ENCODE measurements around the gene THAP12. TPM values are rescaled to one million over a fixed set of nuclear protein-coding genes. Genes with fewer than 3 reads are reported as not detected.

Gene THAP12
- total and polyA plus RNA-seq, 2 donors (not counting 1 experiment from before 2014, with no cell fraction given), result 16.8 to 55.6 TPM

DNA sequence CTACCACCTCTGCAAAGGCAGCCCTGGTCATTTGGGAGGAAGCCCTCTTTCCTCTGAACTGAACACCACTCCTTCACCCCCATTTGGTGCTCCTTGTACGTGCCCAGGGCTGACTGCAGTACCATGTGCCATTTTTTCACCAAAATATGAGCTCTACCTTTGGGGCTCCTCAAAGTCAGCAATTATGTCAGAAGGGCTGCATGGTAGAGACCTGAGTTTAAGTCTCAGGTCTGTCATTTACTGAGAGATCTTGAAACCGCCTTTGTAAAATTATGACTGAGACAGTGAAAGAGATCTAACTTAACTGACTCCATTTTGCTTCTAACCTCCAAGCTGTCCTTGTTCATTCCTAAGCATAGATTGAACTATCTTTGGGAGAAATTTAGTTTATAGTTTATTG is 58.0 kb downstream of the THAP12 start:
- no peaks in the 10 kb centered on the region for H3K4me1 ChIP-seq (ENCODE audit: control insufficient read depth in 2 of 2, insufficient read depth in 2 of 2, low read length in 2 of 2)
- H4K20me1 ChIP-seq (ENCODE audit: control insufficient read depth, insufficient read depth, low read length, poor library complexity, severe bottlenecking), result no peaks in the 10 kb centered on the region
- H3K4me3 Mint-ChIP-seq, result no peak overlapping the region
- intact Hi-C loops (cut with micrococcal nuclease), result no loop called here
- no peak overlapping the region for H3K4me2 ChIP-seq (replicated peaks; ENCODE audit: low read depth, low read length, poor library complexity, severe bottlenecking)
- H3K27me3 ChIP-seq (replicated peaks in 1 of 4; ENCODE audit: control extremely low read depth in 1 of 4, control insufficient read depth in 3 of 4, insufficient read depth in 4 of 4, low read length in 3 of 4), result peaks cover 0 to 33% (median 19%) of the 10 kb centered on the region in 4 experiments
- H3K36me3 ChIP-seq (replicated peaks in 1 of 2; ENCODE audit: control extremely low read depth in 1 of 2, control insufficient read depth in 1 of 2, extremely low read depth in 1 of 2, insufficient read depth in 2 of 2, low read length in 1 of 2), result no peaks in the 10 kb centered on the region
- H3K9me3 Mint-ChIP-seq (ENCODE audit: insufficient read depth), result no peaks in the 10 kb centered on the region
- H3K79me2 ChIP-seq (ENCODE audit: control insufficient read depth, insufficient read depth, low read length), result no peaks in the 10 kb centered on the region
- WGBS (ENCODE audit: insufficient coverage), result no CpG with 5 or more reads among the region's 2 CpGs
- DNase-seq, result no peak
- no peak overlapping the region for H3K27ac Mint-ChIP-seq
- ATAC-seq (ENCODE audit: low read depth), result no peak
- no peak overlapping the region for H3K4me3 ChIP-seq (ENCODE audit: control extremely low read depth in 1 of 5, extremely low read depth in 1 of 5, insufficient read depth in 1 of 5, low read depth in 2 of 5, low read length in 4 of 5)
- ChIA-PET POLR2A (no interaction called here), CTCF (interaction anchor here (0.5 to 2.2 kb wide), 3 partner anchors 9 to 598 kb away, joined by 6 to 16 read pairs (median 7); no protein-coding TSS in a partner anchor)
- no peak overlapping the region for H2AFZ ChIP-seq (ENCODE audit: insufficient read depth, low read depth, low read length, poor library complexity, severe bottlenecking)
- H3K27ac ChIP-seq (ENCODE audit: low read length in 2 of 2), result no peak overlapping the region
- H3K27me3 Mint-ChIP-seq, result peaks cover 33% of the 10 kb centered on the region
- TF ChIP-seq, protein P1, sequence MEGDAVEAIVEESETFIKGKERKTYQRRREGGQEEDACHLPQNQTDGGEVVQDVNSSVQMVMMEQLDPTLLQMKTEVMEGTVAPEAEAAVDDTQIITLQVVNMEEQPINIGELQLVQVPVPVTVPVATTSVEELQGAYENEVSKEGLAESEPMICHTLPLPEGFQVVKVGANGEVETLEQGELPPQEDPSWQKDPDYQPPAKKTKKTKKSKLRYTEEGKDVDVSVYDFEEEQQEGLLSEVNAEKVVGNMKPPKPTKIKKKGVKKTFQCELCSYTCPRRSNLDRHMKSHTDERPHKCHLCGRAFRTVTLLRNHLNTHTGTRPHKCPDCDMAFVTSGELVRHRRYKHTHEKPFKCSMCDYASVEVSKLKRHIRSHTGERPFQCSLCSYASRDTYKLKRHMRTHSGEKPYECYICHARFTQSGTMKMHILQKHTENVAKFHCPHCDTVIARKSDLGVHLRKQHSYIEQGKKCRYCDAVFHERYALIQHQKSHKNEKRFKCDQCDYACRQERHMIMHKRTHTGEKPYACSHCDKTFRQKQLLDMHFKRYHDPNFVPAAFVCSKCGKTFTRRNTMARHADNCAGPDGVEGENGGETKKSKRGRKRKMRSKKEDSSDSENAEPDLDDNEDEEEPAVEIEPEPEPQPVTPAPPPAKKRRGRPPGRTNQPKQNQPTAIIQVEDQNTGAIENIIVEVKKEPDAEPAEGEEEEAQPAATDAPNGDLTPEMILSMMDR (IDR thresholded peaks at IDR 0.05), result no peak
- no peak for TF ChIP-seq EZH2 (IDR thresholded peaks at IDR 0.05; ENCODE audit: borderline replicate concordance, insufficient read depth, low read depth, low read length, poor library complexity, severe bottlenecking)
- no peaks in the 10 kb centered on the region for H3K9me3 ChIP-seq (ENCODE audit: control extremely low read depth in 1 of 3, control insufficient read depth in 2 of 3, insufficient read depth in 1 of 3, low read length in 2 of 3)
- H3K4me1 Mint-ChIP-seq, result no peaks in the 10 kb centered on the region
- no peak overlapping the region for H3K9ac ChIP-seq (ENCODE audit: low read length)

DNA sequence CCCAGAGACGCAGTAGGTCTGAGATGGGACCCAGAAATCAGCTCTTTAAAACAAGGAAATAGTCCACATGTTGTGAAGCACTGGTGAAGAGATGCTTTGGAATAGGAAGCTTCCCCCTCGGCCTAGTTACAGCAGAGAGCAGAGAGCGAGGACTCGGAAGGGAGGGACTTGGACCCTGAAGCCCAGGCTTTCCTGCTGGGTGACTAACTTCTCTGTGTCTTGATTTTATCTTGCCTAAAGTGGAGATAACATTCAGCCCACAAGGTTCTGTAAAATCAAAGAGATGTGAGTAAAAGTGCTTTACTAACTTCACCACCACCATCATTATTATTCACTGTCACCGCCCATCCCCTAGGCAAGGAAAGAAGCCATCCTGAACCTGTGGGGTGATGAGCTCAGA is 58.4 kb downstream of the THAP12 start:
- H3K4me3 ChIP-seq (ENCODE audit: control extremely low read depth in 1 of 5, extremely low read depth in 1 of 5, insufficient read depth in 1 of 5, low read depth in 2 of 5, low read length in 4 of 5), result no peak overlapping the region
- no peaks in the 10 kb centered on the region for H3K4me1 Mint-ChIP-seq
- peaks cover 0 to 33% (median 19%) of the 10 kb centered on the region in 4 experiments for H3K27me3 ChIP-seq (replicated peaks in 1 of 4; ENCODE audit: control extremely low read depth in 1 of 4, control insufficient read depth in 3 of 4, insufficient read depth in 4 of 4, low read length in 3 of 4)
- H3K4me2 ChIP-seq (replicated peaks; ENCODE audit: low read depth, low read length, poor library complexity, severe bottlenecking), result no peak overlapping the region
- ATAC-seq (ENCODE audit: low read depth) (no peak), DNase-seq (no peak)
- H3K36me3 ChIP-seq (replicated peaks in 1 of 2; ENCODE audit: control extremely low read depth in 1 of 2, control insufficient read depth in 1 of 2, extremely low read depth in 1 of 2, insufficient read depth in 2 of 2, low read length in 1 of 2), result no peaks in the 10 kb centered on the region
- no peaks in the 10 kb centered on the region for H3K9me3 ChIP-seq (ENCODE audit: control extremely low read depth in 1 of 3, control insufficient read depth in 2 of 3, insufficient read depth in 1 of 3, low read length in 2 of 3)
- H3K9ac ChIP-seq (ENCODE audit: low read length), result no peak overlapping the region
- no peak overlapping the region for H3K27ac Mint-ChIP-seq
- ChIA-PET CTCF (interaction anchor here (0.7 to 2.2 kb wide), 3 partner anchors 9 to 450 kb away, joined by 3 to 16 read pairs (median 6); no protein-coding TSS in a partner anchor), POLR2A (no interaction called here)
- no peak overlapping the region for H3K4me3 Mint-ChIP-seq
- no peak overlapping the region for H2AFZ ChIP-seq (ENCODE audit: insufficient read depth, low read depth, low read length, poor library complexity, severe bottlenecking)
- intact Hi-C loops (cut with micrococcal nuclease), result no loop called here
- 84% methylated on average over 2 of the region's 5 CpGs for WGBS (ENCODE audit: insufficient coverage)
- TF ChIP-seq, protein P1 (IDR thresholded peaks at IDR 0.05), result no peak
- no peak for TF ChIP-seq EZH2 (IDR thresholded peaks at IDR 0.05; ENCODE audit: borderline replicate concordance, insufficient read depth, low read depth, low read length, poor library complexity, severe bottlenecking)
- H3K27me3 Mint-ChIP-seq, result peaks cover 33% of the 10 kb centered on the region
- H3K27ac ChIP-seq (ENCODE audit: low read length in 2 of 2), result no peak overlapping the region
- no peaks in the 10 kb centered on the region for H3K9me3 Mint-ChIP-seq (ENCODE audit: insufficient read depth)
- H4K20me1 ChIP-seq (ENCODE audit: control insufficient read depth, insufficient read depth, low read length, poor library complexity, severe bottlenecking), result no peaks in the 10 kb centered on the region
- H3K79me2 ChIP-seq (ENCODE audit: control insufficient read depth, insufficient read depth, low read length), result no peaks in the 10 kb centered on the region
- no peaks in the 10 kb centered on the region for H3K4me1 ChIP-seq (ENCODE audit: control insufficient read depth in 2 of 2, insufficient read depth in 2 of 2, low read length in 2 of 2)

Data from B cell (primary cell).